KMS-11 (cell line): ENCODE data around the gene NR4A3.
"Not testable (repeated sequence)": the region's sequence is repeated elsewhere in the genome, so short reads cannot be mapped to it uniquely, and the experiment has no call there.

Source experiments
- H2AFZ ChIP-seq: fragments of 200-600 bp; sonication (generic); 2 replicates; pipeline ENCODE4 v1.6.1; 2016; ENCODE audit warnings: antibody characterized with exemption, mixed run types, low read depth
- H3K27ac ChIP-seq: fragments of 200-600 bp; sonication (generic); 2 replicates; pipeline ENCODE4 v1.6.1; 2016; ENCODE audit warnings: mild to moderate bottlenecking, mixed run types
- H3K27me3 ChIP-seq: fragments of 200-600 bp; sonication (generic); 2 replicates; pipeline ENCODE4 v1.6.1; 2017; ENCODE audit warnings: mild to moderate bottlenecking, low read depth, mixed run types, moderate library complexity; ENCODE audit not compliant: insufficient read depth
- H3K36me3 ChIP-seq: fragments of 200-600 bp; sonication (generic); 2 replicates; pipeline ENCODE4 v1.6.1; 2017; ENCODE audit warnings: mild to moderate bottlenecking, mixed run types; ENCODE audit not compliant: insufficient read depth
- H3K4me1 ChIP-seq: fragments of 200-600 bp; sonication (generic); 2 replicates; pipeline ENCODE4 v1.6.1; 2016; ENCODE audit warnings: mild to moderate bottlenecking, low read depth, mixed run types; ENCODE audit not compliant: poor library complexity, severe bottlenecking
- H3K4me2 ChIP-seq: fragments of 200-600 bp; sonication (generic); 2 replicates; pipeline ENCODE4 v1.7.0; 2016; ENCODE audit warnings: mild to moderate bottlenecking, mixed run types
- H3K4me3 ChIP-seq: fragments of 200-600 bp; sonication (generic); IDR thresholded peaks from 2 replicates; pipeline ENCODE4 v1.6.1; 2017; ENCODE audit warnings: low read depth, low read length, mixed read lengths; ENCODE audit not compliant: insufficient read depth
- H3K79me2 ChIP-seq: fragments of 200-600 bp; sonication (generic); 2 replicates; pipeline ENCODE4 v1.6.1; 2016; ENCODE audit warnings: low read depth, mixed run types; ENCODE audit not compliant: insufficient read depth
- H3K9ac ChIP-seq: fragments of 200-600 bp; sonication (generic); 2 replicates; pipeline ENCODE4 v1.6.1; 2016; ENCODE audit warnings: mild to moderate bottlenecking, mixed run types
- H4K20me1 ChIP-seq: fragments of 200-600 bp; sonication (generic); 2 replicates; pipeline ENCODE4 v1.6.1; 2016; ENCODE audit warnings: mild to moderate bottlenecking, mixed run types; ENCODE audit not compliant: insufficient read depth
- CTCF ChIP-seq: fragments of 200-600 bp; sonication (generic); conservative IDR thresholded peaks from 2 replicates; pipeline ENCODE4 v1.6.1; 2017; ENCODE audit warnings: low read depth, mild to moderate bottlenecking, antibody characterized with exemption, low read length, moderate library complexity, mixed read lengths

Gene NR4A3

GRCh38 chr9:99779277-99779676, 42.4 kb upstream of the NR4A3 start:
- Histone ChIP-seq H3K4me3 (no peak overlapping the region), H4K20me1 (no peaks in the 10 kb centered on the region), H3K9ac (no peak overlapping the region), H3K36me3 (no peaks in the 10 kb centered on the region), H3K27ac (no peak overlapping the region), H2AFZ (no peak overlapping the region), H3K4me2 (no peak overlapping the region), H3K27me3 (no peaks in the 10 kb centered on the region), H3K4me1 (no peaks in the 10 kb centered on the region), H3K79me2 (no peaks in the 10 kb centered on the region)
- no peak for TF ChIP-seq CTCF

DNA sequence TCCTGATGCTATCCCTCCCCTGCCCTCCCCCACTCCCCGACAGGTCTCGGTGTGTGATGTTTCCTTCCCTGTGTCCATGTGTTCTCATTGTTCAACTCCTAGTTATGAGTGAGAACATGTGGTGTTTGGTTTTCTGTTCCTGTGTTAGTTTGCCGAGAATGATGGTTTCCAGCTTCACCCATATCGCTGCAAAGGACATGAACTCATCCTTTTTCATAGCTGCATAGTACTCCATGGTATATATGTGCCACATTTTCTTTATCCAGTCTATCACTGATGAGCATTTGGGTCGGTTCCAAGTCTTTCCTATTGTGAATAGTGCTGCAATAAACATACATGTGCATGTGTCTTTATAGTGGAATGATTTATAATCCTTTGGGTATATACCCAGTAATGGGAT, 39.3 kb upstream of the NR4A3 start:
- not testable (repeated sequence) for H3K4me1 ChIP-seq, H3K9ac ChIP-seq, H3K4me2 ChIP-seq, H3K79me2 ChIP-seq, H3K27ac ChIP-seq, H3K36me3 ChIP-seq, H3K27me3 ChIP-seq, H2AFZ ChIP-seq, H4K20me1 ChIP-seq, H3K4me3 ChIP-seq

GRCh38 chr9:99782962-99783718, 38.5 kb upstream of the NR4A3 start:
- no peak overlapping the region for H3K4me2 ChIP-seq
- no peaks in the 10 kb centered on the region for H3K27me3 ChIP-seq
- TF ChIP-seq CTCF = no peak
- no peaks in the 10 kb centered on the region for H3K4me1 ChIP-seq
- no peak overlapping the region for H3K4me3 ChIP-seq
- H2AFZ ChIP-seq = no peak overlapping the region
- no peak overlapping the region for H3K27ac ChIP-seq
- no peaks in the 10 kb centered on the region for H4K20me1 ChIP-seq
- no peaks in the 10 kb centered on the region for H3K79me2 ChIP-seq
- no peaks in the 10 kb centered on the region for H3K36me3 ChIP-seq
- no peak overlapping the region for H3K9ac ChIP-seq

- no peaks in the 10 kb centered on the region for H3K36me3 ChIP-seq
- TF ChIP-seq CTCF = no peak
- H3K4me3 ChIP-seq = no peak overlapping the region
- no peaks in the 10 kb centered on the region for H4K20me1 ChIP-seq
- no peaks in the 10 kb centered on the region for H3K79me2 ChIP-seq
- no peak overlapping the region for H3K9ac ChIP-seq
- H2AFZ ChIP-seq = no peak overlapping the region
- H3K4me2 ChIP-seq = no peak overlapping the region
- no peaks in the 10 kb centered on the region for H3K4me1 ChIP-seq
- H3K27me3 ChIP-seq = no peaks in the 10 kb centered on the region
- no peak overlapping the region for H3K27ac ChIP-seq
Observed at GRCh38 chr9:99783799-99784198, 37.9 kb upstream of the NR4A3 start.

DNA sequence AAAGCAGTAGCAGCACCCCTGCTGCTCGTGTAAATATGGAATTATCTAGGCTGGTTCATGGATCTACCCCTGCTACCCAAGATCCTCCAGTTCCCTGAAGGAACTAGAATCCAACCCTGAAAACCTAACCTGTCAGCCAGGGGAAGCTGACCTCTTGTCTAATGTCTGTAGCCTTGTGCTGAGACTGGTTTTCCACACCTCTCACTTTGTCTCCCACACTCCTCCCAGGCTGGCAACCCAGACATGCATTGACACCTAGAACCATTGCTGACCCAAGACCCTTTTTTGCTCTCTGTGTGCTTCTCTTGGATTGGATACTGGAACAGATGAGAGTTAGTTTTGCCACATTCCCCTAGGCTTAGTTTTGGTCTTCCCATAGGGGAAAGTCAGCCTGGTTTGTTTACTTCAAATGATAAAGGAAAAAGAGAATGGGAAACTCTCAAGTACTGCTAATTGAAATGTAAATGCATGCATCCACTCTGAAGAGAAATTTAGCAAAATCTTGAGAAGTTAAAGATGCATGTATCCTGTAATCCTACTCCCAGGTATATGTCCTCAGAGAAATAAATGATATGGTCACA, 36.6 kb upstream of the NR4A3 start:
- Histone ChIP-seq H3K9ac (no peak overlapping the region), H3K4me1 (no peaks in the 10 kb centered on the region), H2AFZ (no peak overlapping the region), H3K36me3 (no peaks in the 10 kb centered on the region), H3K4me3 (no peak overlapping the region), H3K4me2 (no peak overlapping the region), H3K27me3 (no peaks in the 10 kb centered on the region), H3K27ac (no peak overlapping the region), H3K79me2 (no peaks in the 10 kb centered on the region), H4K20me1 (no peaks in the 10 kb centered on the region)
- no peak for TF ChIP-seq CTCF
